Brain microvascular endothelial cell (primary cell): ENCODE measurements around the gene SART3.

Source experiments
- DNase-seq: peaks from one replicate; pipeline ENCODE4 v3.0.0-alpha.2; 2020
- H3K27ac ChIP-seq: fragments of 250-450 bp; sonication (Bioruptor Pico); 2 replicates; pipeline ENCODE4 v1.5.1; 2020; ENCODE audit warnings: mild to moderate bottlenecking, moderate library complexity
- H3K27me3 ChIP-seq: fragments of 250-450 bp; sonication (Bioruptor Pico); replicated peaks from 2 replicates; pipeline ENCODE4 v1.5.1; 2020; ENCODE audit warnings: mild to moderate bottlenecking
- H3K36me3 ChIP-seq: fragments of 250-450 bp; sonication (Bioruptor Pico); replicated peaks from 2 replicates; pipeline ENCODE4 v1.5.1; 2020; ENCODE audit warnings: mild to moderate bottlenecking
- H3K4me3 ChIP-seq: 2 replicates; pipeline ENCODE4 v1.5.1; 2011; ENCODE audit warnings: low read depth, mild to moderate bottlenecking, control low read depth, low read length, moderate library complexity
- in situ Hi-C: cut with HindIII; loops from 2 replicates; pipeline ENCODE4 v1.10.0; 2017; ENCODE audit warnings: low sequenced_read_pairs, low pct_ligation_motif_present
- TF ChIP-seq, protein P1 (sequence below): IDR thresholded peaks from 2 replicates; pipeline ENCODE4 v1.5.1; 2011; ENCODE audit warnings: low read depth, mild to moderate bottlenecking, moderate library complexity, low read length, control low read depth, inconsistent platforms; ENCODE audit errors: missing control alignments

SART3 gene

DNA sequence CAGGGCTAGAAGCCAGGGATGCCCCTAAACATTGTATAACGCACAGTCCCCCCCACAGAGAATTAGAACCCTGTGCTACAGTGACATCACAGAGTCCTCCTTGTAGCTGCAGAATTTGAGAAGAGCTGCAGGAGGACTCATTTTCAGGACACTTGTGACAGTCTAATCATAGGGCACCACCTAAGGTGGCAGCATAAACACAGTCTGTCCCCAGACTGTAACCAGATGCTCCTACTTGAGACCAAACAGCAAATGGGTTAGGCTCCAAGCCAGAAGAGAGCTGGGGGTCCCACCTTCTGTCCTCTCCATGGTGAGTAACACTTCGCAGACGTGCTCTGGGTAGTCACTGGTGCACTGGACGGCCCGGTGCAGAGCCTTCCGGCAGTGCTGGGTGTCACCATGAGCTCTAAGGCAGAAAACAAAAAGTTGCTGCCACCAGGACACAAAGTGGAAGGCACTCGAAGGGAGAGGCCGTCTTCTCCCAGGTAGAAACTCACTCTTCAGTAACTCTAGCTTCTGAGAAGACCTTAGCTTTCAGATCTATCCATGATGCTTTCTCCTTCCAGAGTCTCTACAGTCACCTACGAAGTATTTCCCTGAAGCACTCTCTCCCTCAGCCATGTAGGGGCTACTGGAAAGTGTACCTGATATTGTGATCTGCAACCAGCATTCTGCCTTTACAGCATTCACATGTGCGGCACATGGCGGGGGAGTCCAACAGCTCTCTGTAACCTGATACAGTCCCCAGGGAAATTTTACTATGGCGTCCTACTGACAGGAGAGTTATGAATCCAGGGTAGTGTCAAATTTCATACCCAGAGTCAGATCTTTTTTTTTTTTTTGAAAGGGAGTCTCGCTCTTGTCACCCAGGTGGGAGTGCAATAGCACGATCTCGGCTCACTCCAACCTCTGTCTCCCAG is 28.8 kb downstream of the SART3 start:
- no peak overlapping the region for H3K27ac ChIP-seq
- DNase-seq = no peak
- H3K4me3 ChIP-seq = no peak overlapping the region
- no peaks in the 10 kb centered on the region for H3K27me3 ChIP-seq
- in situ Hi-C loops = no loop called here
- TF ChIP-seq, protein P1, sequence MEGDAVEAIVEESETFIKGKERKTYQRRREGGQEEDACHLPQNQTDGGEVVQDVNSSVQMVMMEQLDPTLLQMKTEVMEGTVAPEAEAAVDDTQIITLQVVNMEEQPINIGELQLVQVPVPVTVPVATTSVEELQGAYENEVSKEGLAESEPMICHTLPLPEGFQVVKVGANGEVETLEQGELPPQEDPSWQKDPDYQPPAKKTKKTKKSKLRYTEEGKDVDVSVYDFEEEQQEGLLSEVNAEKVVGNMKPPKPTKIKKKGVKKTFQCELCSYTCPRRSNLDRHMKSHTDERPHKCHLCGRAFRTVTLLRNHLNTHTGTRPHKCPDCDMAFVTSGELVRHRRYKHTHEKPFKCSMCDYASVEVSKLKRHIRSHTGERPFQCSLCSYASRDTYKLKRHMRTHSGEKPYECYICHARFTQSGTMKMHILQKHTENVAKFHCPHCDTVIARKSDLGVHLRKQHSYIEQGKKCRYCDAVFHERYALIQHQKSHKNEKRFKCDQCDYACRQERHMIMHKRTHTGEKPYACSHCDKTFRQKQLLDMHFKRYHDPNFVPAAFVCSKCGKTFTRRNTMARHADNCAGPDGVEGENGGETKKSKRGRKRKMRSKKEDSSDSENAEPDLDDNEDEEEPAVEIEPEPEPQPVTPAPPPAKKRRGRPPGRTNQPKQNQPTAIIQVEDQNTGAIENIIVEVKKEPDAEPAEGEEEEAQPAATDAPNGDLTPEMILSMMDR = no peak
- H3K36me3 ChIP-seq = peaks cover 44% of the 10 kb centered on the region

DNA sequence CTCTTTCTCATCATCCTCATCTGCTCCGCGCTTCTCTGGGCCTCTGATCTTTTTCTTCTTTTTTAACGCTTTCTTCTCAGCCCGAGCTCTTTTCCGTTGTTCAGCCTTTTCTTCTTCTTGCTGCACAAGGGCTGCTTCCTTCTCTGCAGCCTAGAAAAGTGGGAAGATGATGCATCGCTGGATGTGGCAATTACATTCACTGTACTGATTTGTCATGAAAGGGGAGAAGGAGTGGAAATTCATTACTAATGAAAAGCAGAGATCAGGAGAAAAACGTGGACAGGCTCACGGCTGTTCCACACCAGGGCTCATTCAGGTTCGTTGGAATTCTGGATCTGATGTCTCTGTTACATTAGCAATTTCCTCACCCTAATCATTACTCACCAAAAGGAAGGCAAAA is 30.8 kb downstream of the SART3 start:
- no peak overlapping the region for H3K27ac ChIP-seq
- H3K36me3 ChIP-seq = peaks cover 43% of the 10 kb centered on the region
- H3K4me3 ChIP-seq = no peak overlapping the region
- no peak for DNase-seq
- TF ChIP-seq, protein P1 = no peak
- in situ Hi-C loops = no loop called here
- no peaks in the 10 kb centered on the region for H3K27me3 ChIP-seq

DNA sequence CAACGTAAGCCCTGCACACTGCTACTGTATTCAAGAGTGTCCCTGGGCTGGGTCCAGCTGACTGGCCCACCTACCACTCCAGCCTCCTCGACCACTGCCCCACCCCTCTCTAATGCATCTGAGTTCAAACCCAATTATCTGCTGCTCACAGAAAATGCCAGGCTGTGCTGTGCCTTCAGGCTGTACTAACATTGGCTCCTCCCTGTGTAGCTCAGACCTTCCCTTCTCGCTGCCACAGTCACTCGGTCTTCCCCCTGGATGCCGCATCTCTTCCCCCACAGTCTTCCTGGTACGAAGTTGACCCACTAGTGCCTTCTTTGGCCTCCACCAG is 33.8 kb downstream of the SART3 start:
- Histone ChIP-seq H3K27me3 (no peaks in the 10 kb centered on the region), H3K36me3 (peaks cover 63% of the 10 kb centered on the region), H3K4me3 (no peak overlapping the region), H3K27ac (no peak overlapping the region)
- TF ChIP-seq, protein P1 = no peak
- DNase-seq = no peak
- in situ Hi-C loops = no loop called here

DNA sequence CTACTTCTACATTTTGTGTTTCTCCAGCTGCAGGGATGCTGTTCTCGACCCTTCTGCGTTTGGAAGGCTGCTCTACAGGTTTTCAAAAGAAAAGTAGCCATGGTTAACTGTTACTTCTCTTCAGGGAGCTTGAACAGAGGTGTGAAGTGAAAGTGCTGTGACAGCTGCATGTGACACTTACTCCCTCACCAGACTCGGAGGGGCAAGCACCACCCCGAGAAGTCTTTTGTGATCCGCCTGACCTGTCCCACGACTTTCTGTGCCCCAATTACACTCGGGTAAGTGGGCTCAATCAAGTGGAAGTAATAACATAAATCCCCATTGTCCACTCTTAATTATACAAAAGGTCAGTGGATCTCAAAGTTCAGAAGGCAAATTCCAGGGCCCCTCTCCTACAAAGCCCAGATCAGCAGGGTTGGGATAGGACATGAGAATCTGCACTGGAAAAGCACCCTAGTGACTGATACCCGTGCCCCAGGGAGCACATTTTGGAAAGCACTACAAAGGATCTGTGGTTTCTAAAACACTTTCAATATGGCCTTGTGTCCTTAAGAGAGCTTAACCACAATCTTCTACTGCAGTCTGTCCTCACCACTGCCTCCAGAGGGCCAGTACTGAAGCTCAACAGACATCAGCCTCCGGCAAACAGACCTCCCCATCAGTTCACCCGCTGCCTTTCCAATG is 34.3 kb downstream of the SART3 start:
- Histone ChIP-seq H3K27ac (no peak overlapping the region), H3K4me3 (no peak overlapping the region), H3K36me3 (peaks cover 62% of the 10 kb centered on the region), H3K27me3 (no peaks in the 10 kb centered on the region)
- TF ChIP-seq, protein P1 = peak; percentile 57
- DNase-seq = no peak
- in situ Hi-C loops = no loop called here

DNA sequence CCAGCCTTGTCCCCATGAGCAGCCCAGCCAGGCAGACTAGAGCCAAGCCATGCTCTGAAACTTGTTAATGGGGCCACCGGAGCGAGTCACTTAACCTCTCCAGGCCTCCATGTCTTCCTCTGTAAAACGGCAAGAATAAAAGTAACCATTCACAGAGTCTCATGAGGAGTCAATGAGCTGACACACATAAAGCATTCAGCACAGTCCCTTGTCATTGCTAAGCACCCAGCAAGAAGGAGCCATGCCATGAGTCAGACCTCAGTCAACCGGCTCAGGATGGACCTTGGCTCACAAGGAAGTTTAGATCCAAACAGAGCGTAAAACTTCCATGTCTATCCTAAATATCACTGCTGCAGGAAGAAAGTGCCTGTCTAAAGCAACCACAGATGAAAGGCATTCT is 35.3 kb downstream of the SART3 start:
- DNase-seq = peak; percentile 53
- TF ChIP-seq, protein P1 = no peak
- Histone ChIP-seq H3K4me3 (no peak overlapping the region), H3K36me3 (peaks cover 70% of the 10 kb centered on the region), H3K27me3 (no peaks in the 10 kb centered on the region), H3K27ac (no peak overlapping the region)
- in situ Hi-C loops = no loop called here

DNA sequence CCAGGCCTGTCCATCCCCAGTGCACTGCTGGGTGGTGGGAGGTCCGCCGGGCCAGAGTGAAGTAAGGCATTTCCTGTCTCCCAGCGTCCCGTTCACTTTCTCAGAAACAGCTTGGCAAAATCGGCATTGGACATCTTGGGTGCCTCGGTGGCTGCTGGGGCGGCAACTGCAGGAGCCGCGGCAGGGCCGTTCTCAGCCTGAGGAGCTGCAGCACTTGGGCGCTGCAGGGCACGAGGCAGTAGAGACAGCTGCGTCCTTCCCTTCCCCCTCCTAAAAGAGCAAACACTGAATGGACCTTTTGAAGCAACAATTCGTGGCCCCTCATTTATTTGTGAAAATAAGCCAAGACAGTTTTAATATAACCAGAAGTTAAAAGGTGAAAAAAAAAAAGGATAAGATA is 37.6 kb downstream of the SART3 start:
- peaks cover 81% of the 10 kb centered on the region for H3K36me3 ChIP-seq
- H3K27ac ChIP-seq = no peak overlapping the region
- in situ Hi-C loops = no loop called here
- TF ChIP-seq, protein P1 = no peak
- H3K4me3 ChIP-seq = no peak overlapping the region
- no peaks in the 10 kb centered on the region for H3K27me3 ChIP-seq
- DNase-seq = no peak
